Activated CD8-positive, alpha-beta T cell treated with anti-CD3 and anti-CD28 coated beads for 36 hours (primary cell): ENCODE data around the gene INTS3. TPM values are rescaled to one million over a fixed set of nuclear protein-coding genes. Genes with fewer than 3 reads are reported as not detected.

Experiments used
- ATAC-seq: fragments of 200-7000 bp; cut with Tn5 transposase; one replicate; pipeline ENCODE4 v1.10.0; 2021; ENCODE audit warnings: mild to moderate bottlenecking, moderate library complexity
- CTCF ChIA-PET: fragments of 350-600 bp; sonication (Branson Sonifier 250); formaldehyde crosslinking; loops from one replicate; lab custom pipeline; 2021; ENCODE audit warnings: antibody characterized with exemption; lab: Charles Lee
- POLR2A ChIA-PET: fragments of 350-600 bp; sonication (Branson Sonifier 250); formaldehyde crosslinking; loops from one replicate; lab custom pipeline; 2021; ENCODE audit warnings: antibody characterized with exemption; lab: Charles Lee
- DNase-seq: peaks from one replicate; pipeline ENCODE4 v3.0.0-alpha.2; 2020
- H3K27ac Mint-ChIP-seq: one replicate; pipeline ENCODE4 v1.8.0; 2021; ENCODE audit warnings: mild to moderate bottlenecking, mixed read lengths
- H3K27me3 Mint-ChIP-seq: one replicate; pipeline ENCODE4 v1.8.0; 2021; ENCODE audit warnings: mixed read lengths
- H3K36me3 Mint-ChIP-seq: one replicate; pipeline ENCODE4 v1.8.0; 2021; ENCODE audit warnings: low read depth, mixed read lengths
- H3K4me1 Mint-ChIP-seq: one replicate; pipeline ENCODE4 v1.8.0; 2021; ENCODE audit warnings: low read depth, mixed read lengths
- H3K4me3 Mint-ChIP-seq: one replicate; pipeline ENCODE4 v1.8.0; 2021; ENCODE audit warnings: mild to moderate bottlenecking, moderate library complexity, mixed read lengths
- H3K9me3 Mint-ChIP-seq: one replicate; pipeline ENCODE4 v1.8.0; 2021; ENCODE audit warnings: mixed read lengths
- intact Hi-C: fragments of 100-400 bp; cut with micrococcal nuclease; formaldehyde crosslinking; loops from one replicate; pipeline ENCODE4 v1.10.0; 2022
- total RNA-seq, 2 experiments: library from RNA; stranded (reverse); gene quantifications; one replicate each; pipeline ENCODE4 v1.2.3, GENCODE V29; 2021
- TF ChIP-seq, protein P1 (sequence below): fragments of 200-600 bp; IDR thresholded peaks from one replicate; pipeline ENCODE4 v1.8.0; 2022; ENCODE audit warnings: antibody characterized with exemption, mild to moderate bottlenecking

The INTS3 gene
- total RNA-seq, 2 experiments from 2014 or later = 45.0 to 45.5 TPM

DNA sequence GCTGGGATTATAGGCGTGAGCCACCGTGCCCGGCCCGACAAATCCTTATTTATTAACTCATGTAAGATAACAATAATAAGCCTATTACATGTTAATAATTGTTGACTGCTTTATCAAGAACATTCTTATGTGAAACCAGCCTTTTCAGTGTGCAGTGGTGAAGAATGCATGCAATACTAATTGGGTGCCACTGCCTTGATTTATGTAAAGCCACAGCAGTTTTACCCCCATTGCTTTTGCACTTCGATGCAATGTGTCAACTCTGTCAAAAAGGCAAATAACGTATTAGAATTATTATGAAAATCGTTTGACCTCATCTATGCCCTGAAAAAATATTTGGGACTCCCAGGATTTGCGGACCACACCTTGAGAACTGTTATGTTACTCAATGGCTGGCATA, 31.1 kb upstream of the INTS3 start:
- H3K4me3 Mint-ChIP-seq = no peak overlapping the region
- ATAC-seq (no peak), DNase-seq (no peak)
- TF ChIP-seq, protein P1, sequence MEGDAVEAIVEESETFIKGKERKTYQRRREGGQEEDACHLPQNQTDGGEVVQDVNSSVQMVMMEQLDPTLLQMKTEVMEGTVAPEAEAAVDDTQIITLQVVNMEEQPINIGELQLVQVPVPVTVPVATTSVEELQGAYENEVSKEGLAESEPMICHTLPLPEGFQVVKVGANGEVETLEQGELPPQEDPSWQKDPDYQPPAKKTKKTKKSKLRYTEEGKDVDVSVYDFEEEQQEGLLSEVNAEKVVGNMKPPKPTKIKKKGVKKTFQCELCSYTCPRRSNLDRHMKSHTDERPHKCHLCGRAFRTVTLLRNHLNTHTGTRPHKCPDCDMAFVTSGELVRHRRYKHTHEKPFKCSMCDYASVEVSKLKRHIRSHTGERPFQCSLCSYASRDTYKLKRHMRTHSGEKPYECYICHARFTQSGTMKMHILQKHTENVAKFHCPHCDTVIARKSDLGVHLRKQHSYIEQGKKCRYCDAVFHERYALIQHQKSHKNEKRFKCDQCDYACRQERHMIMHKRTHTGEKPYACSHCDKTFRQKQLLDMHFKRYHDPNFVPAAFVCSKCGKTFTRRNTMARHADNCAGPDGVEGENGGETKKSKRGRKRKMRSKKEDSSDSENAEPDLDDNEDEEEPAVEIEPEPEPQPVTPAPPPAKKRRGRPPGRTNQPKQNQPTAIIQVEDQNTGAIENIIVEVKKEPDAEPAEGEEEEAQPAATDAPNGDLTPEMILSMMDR = no peak
- ChIA-PET CTCF (no interaction called here), POLR2A (no interaction called here)
- no peaks in the 10 kb centered on the region for H3K4me1 Mint-ChIP-seq
- intact Hi-C loops = no loop called here
- H3K27me3 Mint-ChIP-seq = peaks cover 2% of the 10 kb centered on the region
- H3K36me3 Mint-ChIP-seq = no peaks in the 10 kb centered on the region
- H3K27ac Mint-ChIP-seq = no peak overlapping the region
- H3K9me3 Mint-ChIP-seq = no peaks in the 10 kb centered on the region

DNA sequence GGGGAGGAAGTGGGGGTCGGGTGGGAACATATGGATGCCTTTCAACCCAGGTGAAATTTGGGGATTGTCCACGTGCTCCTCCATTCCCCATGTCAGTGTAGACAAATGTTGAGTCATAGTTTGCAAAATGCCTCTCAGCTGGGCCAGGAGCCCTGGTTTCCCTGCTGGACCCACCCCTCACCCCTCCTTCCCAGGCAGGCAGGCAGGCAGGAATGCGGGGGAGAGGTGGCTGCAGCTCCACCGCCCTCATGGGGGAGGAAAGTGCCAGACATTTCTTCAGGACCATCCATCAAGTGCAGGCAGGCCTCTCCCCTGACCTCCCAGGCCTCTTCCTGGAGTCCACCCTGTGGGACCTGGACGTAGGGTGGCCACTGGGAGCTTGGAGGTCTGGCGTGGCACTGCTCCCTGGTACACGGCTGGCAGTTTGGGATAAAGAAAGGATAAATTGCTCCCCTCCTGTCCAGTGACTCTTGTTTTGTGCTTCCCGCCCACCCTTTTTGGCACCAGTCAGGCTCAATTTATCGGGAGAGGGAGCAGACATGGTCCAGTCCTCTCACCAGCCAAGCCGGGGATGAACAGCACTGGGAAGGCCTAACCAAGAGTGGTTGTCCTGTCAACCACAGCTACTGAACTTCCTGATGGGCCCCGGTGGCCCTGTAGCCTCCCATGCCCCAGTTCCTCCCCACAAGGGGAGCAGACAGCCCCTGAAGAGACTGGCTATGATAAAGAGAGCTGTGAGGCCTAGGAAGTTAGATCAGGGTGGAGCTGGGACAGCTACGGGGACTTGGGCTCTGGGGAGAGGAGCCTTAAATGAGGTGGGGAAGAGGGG, 30.4 kb upstream of the INTS3 start:
- peaks cover 2% of the 10 kb centered on the region for H3K27me3 Mint-ChIP-seq
- no peaks in the 10 kb centered on the region for H3K4me1 Mint-ChIP-seq
- ATAC-seq (no peak), DNase-seq (no peak)
- ChIA-PET CTCF (no interaction called here), POLR2A (no interaction called here)
- H3K27ac Mint-ChIP-seq = no peak overlapping the region
- H3K36me3 Mint-ChIP-seq = no peaks in the 10 kb centered on the region
- intact Hi-C loops = no loop called here
- H3K9me3 Mint-ChIP-seq = no peaks in the 10 kb centered on the region
- no peak overlapping the region for H3K4me3 Mint-ChIP-seq
- TF ChIP-seq, protein P1 = no peak

DNA sequence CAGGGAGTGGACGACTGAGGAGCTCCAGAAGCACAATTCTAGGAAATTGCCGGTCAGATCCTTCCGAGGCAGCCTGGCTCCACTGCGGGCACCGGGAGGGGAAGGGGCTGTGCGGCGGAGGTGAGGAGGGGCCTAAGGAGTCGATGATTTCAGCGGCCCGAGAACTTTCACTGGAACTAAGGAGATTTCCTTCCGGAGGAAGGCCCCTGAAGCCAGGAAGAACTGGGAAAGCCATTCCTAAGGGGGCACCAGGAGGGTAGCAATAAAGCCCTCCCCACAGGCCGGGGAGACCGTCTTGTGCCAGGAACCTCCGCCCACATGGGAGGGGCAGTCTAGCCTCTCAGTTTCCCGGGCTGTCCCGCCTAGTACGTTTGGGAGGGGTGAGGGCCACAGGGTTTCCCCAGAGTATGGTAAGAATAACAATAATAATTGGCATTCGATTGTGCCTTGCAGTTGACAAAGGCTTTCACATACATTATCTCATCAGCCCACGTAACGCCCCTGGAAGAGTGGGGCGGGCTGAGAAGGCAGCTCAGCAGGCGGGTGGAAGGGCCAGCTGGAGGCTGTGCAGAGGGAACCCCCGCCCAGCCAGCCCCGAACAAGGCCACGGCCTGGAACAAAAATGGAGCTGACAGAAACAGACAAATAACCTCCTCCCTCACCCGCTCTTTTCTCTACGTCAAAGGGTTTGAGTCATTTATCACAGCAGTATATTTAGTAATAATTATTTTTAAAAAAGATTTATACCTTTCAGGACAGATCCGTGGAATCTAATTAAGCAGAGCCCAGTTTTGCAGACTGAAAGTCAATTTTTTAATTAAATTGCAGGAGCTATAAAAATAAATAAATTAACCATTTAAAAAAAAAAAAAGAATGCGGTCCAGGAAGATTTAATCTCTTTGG, 29.6 kb upstream of the INTS3 start:
- ATAC-seq = no peak
- H3K9me3 Mint-ChIP-seq = no peaks in the 10 kb centered on the region
- ChIA-PET POLR2A (no interaction called here), CTCF (no interaction called here)
- TF ChIP-seq, protein P1 = no peak
- no peak overlapping the region for H3K27ac Mint-ChIP-seq
- intact Hi-C loops = no loop called here
- no peaks in the 10 kb centered on the region for H3K36me3 Mint-ChIP-seq
- no peak overlapping the region for H3K4me3 Mint-ChIP-seq
- H3K27me3 Mint-ChIP-seq = peaks cover 2% of the 10 kb centered on the region
- no peaks in the 10 kb centered on the region for H3K4me1 Mint-ChIP-seq
- peak; percentile 7 for DNase-seq

DNA sequence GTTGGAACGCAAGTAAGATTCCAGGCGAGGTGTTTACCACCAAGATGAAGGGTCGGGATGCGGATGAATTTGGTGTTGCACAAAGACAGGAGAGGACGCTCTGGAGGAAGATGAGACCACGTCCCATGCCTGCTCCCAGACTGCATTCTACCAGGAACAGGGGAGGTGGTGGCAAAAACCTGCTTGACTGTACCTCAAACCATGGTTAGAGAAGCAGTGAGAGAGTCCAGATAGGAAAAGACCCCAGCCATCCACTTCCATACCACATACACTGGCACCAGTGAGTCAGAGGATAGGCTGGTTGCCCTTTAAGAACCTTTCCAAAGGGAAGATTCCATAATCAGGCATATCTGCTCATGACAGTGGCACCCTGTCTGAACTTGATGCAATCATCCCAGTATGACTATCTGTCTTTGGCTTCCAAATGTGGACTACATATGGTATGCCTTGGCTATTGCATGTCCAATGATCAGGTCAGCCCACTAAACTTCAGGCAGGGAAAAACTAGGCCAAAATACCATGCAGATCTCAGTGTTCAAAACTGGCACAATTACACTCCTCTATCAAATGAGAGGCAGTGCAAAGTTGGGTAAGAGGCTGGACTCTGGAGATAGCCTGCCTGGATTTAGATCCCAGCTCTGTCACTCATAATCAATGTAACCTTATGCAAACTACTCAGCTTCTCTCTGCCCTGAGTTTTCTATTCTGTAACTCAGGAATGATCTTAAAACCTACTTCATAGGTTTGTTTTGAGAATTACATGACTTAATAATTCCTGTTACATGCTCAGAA, 28.7 kb upstream of the INTS3 start:
- peaks cover 2% of the 10 kb centered on the region for H3K27me3 Mint-ChIP-seq
- no peak for ATAC-seq
- H3K9me3 Mint-ChIP-seq = no peaks in the 10 kb centered on the region
- no peak overlapping the region for H3K4me3 Mint-ChIP-seq
- POLR2A ChIA-PET = no interaction called here
- DNase-seq = no peak
- TF ChIP-seq, protein P1 = no peak
- intact Hi-C loops = no loop called here
- no peaks in the 10 kb centered on the region for H3K36me3 Mint-ChIP-seq
- no peaks in the 10 kb centered on the region for H3K4me1 Mint-ChIP-seq
- no peak overlapping the region for H3K27ac Mint-ChIP-seq
- CTCF ChIA-PET = interaction anchor here (1.2 kb wide), 1 partner anchor 21 kb away, joined by 3 read pairs; the partner anchor contains the start of gene NPR1
